NCI-H1048 (cell line): ENCODE measurements around the gene EXOSC2.
A peak's percentile ranks its signal among the peaks of the same experiment; 100 is the strongest.

Source experiments
- DNase-seq: peaks from one replicate; lab custom pipeline; 2025; lab: John Stamatoyannopoulos, UW

EXOSC2 gene, protein sequence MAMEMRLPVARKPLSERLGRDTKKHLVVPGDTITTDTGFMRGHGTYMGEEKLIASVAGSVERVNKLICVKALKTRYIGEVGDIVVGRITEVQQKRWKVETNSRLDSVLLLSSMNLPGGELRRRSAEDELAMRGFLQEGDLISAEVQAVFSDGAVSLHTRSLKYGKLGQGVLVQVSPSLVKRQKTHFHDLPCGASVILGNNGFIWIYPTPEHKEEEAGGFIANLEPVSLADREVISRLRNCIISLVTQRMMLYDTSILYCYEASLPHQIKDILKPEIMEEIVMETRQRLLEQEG

DNA sequence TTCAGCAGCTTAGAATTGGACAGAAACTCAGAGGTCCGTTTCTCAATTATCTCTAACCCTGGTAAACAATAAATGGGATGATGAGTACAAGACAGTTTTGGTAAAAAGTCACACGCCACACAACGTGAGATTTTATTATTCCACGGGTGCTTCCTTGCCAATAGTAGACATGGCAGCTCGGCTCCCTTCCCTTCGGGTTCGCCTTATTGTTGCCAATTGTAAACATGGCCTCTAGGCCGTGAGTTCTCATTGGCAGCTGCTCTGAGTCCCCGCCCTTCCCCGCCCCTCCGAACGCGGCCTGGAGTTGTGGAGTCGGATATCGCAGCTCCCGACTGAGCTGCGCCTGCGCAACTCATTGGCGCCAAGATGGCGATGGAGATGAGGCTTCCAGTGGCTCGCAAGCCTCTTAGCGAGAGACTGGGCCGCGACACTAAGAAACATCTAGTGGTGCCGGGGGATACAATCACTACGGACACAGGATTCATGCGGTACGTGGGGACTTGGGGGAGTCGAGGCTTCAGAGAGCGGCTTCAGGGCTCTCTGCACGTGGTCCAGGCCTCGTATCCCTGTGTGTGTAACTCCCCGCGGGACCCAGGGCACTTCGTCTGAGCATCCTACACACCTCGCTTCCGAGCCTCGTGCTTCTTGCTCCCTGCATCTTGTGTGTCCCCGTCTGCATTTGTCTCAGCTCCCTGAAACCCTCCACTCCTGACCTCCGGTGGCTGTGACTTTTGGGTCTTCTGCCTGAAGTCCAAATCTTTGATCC lies at the start of gene EXOSC2:
Gene EXOSC2, plus strand, starts transcription at position 355 of the 766 bp plus-strand sequence. Its CDS starts 12 bp downstream, at position 367.
- DNase-seq = peak; percentile 96

DNA sequence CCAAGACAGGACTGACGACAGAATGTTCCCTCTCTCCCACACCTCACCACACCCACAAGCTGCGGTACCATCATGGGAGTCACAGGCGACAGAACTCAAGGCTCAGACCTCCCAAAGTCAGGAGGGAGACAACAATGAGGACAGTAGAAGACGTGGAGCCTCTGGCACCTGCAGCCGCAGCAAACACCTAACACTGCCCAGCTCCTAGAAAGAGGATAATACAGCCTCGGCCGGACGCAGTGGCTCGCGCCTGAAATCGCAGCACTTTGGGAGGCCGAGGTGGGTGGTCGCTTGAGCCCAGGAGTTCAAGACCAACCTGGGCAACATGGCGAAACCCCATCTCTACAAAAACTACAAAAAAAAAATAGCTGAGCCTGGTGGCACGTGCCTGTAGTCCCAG lies 42.4 kb upstream of the EXOSC2 start:
- DNase-seq = no peak

DNA sequence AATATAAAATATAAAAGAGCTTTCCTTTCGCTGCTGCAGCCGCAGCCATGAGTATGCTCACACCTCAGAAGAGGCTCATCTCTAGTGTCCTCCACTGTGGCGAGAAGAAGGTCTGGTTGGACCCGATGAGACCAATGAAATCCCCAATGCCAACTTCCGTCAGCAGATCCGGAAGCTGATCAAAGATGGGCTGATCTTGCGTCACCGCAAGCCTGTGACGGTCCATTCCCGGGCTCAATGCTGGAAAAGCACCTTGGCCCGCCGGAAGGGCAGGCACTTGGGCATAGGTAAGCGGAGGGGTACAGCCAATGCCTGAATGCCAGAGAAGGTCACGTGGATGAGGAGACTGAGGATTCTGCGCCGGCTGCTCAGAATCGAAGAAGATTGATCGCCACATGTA lies 41.8 kb upstream of the EXOSC2 start:
- DNase-seq = no peak

DNA sequence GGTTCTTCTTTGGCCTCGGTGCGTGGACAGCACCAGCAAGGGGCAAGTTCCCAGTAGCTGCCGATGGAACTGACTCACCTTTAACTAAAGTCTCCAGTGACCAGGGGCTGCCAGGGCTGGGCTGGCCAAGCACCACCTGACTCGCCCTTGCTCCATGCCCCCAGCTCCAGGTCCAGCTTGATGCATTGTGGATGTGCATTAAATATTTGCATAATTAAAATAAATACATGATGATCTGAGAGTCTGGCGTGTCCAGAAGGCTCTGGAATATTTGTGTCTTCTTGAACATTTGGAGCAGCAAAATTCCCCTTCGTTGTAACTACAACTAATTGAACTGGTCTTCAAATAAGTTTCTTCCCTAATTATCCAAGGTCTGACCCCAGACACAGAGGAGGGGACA lies 38.7 kb upstream of the EXOSC2 start:
- DNase-seq = no peak

DNA sequence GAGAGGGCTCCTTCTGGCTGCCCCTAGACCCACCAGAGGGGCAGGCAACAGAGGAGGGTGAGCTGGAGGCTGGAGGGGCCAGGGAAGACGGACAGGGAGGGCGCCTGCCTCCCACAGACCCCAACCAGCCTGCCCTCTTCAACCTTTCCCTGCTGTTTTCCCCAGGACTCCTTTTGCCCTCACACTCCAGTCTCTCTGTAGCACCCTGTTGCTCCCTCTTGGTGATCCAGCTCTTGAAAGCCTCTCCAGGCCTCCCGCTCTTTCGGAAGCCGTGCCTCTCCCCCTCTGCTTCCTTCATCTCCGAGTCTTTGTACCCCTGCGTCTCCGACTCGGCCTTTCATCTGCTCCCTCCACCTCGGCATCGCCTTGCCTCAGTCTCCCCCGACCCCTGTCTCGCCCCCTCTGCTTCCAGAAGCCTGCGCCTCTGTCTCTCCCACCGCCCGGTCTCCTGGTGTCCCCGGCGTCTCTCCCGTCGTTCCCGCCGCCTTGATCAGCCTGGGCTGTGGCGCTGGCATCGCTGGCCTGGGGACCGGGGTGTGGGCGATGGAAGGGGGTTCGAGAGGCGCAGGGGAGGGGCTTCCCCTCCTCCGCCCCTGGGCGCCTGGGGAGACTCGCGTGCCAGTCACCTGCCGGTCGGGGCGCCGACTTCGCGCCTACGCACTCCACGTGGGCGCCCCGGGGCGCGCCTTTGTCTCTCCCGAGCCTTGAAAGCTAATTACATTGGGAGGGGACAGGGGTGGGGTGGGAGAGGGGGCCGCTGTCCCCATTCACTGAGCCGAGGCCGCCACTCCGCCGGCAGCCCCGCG lies 34.5 kb upstream of the EXOSC2 start:
- no peak for DNase-seq

DNA sequence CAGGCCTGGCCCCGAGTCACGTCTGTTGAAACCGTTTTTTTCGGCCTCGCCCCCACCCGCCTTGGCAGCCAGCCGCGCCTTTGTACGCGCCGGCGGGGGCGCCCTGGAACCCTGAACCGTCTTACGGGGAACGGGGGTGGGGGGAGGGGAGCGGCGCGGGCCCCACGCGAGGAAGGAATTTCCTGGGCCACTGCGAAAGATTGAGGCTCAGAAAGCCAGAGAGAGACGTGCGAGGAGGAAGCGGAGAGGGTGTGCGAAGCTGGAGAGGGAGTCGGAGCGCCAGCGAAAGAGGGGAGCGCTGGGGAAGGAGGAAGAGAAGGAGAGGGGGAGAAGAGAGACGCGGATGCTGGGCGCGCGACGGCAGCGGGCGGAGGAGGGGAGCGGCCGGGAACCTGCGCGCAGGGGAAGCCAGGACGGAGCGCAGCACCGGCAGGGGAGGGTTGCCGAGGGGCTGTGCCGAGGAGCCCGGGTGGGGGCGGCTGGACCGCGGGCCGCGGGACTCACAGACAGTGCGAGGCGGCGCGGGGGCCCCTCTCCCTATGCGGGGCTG lies 33.8 kb upstream of the EXOSC2 start:
- no peak for DNase-seq

DNA sequence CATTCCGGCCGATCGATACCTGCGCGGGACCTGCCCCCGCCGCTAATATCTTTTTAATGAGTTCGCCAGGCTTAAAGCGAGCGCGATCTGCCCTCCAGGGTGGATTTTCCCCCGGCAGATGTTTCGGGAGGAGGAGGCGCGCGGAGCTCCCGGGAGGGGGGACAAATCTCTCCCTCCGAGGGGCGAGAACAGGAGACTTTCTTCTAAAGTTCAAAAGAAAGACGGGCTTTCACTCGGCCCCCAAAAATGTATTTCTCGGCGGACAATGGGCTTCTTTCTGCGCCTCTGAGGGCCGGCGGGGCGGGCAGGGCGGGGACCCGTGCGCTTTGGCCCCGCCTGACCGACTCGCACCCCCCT lies 33.3 kb upstream of the EXOSC2 start:
- no peak for DNase-seq

DNA sequence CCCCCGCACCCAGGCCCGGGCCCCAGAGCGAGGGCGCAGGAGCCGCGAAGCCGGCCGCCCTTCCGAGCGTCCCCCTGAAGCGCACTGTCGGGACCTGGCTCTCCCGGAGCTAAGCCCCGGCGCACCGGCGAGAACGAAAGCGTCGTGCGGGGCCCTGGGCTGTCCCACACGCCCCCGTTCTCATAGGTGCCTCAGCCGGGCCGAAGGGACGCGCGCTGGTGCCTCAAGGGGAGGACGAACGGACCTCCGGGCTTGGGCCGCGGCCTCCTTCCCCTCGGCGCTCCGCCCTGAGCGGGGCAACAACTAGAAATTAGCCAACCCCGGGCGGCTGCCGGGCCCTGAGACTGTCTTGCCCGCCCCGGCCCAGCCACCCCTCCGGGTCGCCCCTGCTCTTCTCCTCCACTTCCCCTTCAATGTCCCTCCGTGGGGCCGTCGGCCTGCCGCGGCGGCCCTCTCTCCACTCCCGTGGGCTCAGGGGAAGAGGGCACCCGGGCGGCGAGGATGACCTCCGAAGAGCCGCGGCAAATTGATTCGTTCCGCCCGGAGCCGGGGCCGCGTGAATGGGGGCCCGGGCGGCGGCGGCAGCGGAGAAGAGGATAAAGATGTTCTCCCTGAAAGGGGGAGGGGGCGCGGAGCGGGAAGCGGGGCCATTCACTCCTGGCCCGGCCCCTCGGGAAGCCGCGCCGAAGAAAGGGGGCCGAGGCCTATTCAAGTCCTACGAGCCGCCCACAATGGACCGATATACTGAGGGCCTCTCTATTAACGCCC lies 32.7 kb upstream of the EXOSC2 start:
- DNase-seq = no peak

DNA sequence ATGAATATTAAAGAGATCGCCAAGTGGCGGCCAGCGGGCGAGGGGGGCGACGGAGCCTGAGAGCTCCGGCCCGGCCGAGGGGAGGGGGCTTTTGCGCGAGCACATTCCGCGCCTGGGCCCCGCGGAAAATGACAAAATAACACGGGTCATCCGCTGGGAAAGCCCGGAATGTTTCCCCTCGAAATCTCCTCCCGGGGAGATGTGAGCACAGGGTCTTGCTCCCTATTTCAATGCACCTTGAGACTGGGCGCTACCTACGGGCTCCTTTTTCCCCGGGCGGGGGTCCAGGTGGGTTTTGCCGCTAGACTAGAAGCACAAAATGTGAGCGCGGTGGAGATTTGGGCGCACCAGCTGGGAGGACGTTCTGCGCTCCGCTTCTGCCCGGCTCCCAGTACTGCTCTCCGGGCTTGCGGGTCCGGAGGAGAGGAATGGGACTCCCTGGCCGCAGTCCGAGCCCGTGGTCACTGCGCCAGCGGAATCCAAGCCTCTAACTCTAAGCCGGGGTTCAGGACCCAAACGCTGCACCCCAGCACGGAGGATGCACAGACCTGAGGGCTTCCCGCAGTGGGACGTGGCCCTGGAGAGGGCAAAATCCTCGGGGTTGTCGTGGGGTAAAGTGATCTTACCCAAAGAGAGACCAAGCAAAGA lies 32.0 kb upstream of the EXOSC2 start:
- no peak for DNase-seq

DNA sequence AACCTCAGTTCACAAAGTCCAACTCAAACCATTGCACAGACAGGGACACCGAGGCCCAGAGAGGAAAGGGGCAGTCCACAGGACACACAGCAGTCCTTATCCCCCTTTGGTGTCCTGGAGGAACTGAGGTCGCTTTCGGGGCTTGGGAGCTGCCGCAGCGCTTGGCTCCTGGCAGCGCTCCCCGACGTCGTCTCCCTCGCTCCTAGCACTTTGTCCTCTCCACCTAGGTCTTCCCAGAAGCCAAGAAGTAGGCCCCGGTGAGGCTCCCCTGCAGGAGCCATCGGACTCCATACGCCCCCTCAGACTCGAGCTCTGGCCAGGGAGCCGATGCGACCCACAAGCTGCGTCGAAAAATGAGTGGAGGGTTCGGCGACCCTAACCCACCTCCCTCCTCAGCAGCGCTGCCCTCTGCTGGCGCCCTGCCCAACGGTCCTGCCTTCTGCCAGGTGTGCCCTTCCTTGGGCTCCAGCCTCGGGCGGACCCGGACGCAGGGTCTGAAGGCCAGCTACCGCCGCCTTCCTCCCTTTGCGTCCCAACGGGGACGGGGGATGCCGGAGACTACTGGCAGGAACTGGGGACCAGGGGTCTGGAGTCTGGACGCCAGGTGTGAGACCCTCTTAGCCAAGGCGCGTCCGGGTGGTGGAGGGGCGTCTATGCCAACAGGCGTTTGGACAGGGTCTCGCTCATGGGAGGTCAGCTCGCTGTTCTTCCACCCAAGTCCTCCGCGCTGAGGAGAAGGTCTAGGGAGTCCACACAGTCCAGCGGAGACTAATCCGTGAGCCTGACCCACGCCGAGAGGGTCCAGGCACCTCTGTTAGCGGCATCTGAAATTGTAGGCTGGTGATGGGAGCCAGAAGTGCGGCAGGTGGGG lies 31.2 kb upstream of the EXOSC2 start:
- DNase-seq = no peak

DNA sequence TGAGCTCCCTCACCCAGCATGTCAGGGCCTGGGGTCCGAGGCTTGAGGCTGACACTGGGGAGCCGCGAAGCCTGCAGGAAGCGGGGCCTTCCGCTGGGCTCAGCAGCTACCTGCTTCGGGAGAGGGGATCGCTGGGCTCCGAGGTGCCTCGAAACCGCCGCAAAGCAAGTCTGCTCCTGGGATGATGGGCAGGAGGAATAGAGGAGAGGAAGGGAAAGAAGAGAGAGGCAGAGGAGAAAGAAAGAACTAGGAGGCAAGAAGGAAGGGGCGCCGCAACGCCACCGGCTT lies 30.7 kb upstream of the EXOSC2 start:
- no peak for DNase-seq

DNA sequence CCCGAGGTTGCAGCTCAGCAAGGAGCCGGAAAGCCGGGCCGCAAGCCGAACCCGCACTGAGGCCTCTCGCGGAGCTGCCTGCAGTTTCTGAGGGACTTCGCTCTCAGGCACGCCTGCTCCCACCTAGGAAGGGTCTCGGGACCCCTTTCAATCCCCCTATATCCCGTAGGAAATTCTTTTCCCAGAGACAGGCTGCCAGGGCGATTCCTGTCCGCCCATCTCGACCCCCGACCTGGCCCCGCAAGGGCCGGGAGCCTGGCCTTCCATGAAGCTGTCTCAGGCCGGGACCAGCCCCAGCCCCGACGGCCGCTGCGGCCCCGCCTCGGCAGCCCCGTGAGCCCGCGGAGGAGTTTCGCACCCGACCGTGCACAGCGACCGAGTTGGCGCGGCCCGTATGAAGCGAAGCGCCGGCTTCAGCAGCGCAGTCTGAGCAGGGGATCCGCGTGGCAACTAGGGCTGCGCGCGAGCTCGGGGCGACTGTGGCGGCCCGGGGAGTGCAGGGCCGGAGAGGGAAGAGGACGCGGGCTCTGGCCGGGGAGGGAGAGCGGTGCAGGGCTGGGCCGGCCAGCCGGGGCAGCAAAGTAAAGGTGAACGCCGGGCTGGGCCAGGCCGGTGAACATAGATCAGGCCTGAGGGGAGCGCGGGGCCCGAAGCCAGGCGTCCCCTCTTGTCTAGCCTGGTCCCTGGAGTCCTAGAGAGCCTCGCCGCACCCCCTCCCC lies 30.2 kb upstream of the EXOSC2 start:
- DNase-seq = no peak

DNA sequence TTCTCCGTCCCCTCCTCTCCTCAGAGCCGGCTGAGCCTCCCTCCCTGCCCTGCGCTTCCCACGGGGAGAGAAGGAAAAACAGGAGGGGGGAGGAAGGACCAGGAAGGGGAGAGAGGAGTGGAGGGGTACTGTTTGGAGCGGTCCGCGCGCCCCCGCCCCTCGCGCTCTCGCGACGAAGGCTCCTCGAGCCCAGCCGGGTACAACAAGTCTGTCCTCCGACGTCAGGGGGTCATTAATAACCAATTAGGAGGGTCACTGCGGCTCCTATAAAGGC lies 29.7 kb upstream of the EXOSC2 start:
- no peak for DNase-seq

DNA sequence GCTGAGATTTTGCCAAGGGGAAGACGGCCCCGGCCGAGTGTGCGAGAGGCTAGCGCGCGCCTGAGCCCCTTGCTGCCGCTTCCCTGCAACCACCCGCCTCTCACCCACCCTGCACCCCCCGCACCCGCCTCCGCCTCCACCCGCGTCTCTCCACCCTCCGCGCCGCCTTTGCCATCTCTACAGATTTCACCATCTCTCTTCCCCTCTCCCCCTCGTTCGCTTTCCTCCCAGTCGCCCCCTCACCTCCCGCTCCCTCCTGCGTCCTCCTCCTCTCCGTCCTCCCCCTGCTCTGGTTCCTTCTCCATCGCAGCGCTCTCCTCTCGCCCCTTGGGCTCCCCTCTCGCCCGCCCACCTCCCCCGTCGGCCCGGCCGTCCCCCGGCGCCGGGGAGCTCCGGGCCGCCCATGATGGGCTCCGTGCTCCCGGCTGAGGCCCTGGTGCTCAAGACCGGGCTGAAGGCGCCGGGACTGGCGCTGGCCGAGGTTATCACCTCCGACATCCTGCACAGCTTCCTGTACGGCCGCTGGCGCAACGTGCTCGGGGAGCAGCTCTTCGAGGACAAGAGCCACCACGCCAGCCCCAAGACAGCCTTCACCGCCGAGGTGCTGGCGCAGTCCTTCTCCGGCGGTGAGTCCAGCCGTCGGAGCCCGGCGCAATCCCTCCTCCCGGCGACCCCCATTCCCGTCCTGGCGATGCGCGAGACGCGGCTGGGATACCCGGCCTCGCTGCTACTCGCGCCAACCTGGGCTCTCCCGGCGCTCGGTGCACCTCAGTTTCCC lies 29.1 kb upstream of the EXOSC2 start, which contains the start of gene PRDM12:
Gene PRDM12, plus strand, starts transcription at position 344 of the 778 bp plus-strand sequence. Its CDS starts 60 bp downstream, at position 404.
- DNase-seq = no peak

DNA sequence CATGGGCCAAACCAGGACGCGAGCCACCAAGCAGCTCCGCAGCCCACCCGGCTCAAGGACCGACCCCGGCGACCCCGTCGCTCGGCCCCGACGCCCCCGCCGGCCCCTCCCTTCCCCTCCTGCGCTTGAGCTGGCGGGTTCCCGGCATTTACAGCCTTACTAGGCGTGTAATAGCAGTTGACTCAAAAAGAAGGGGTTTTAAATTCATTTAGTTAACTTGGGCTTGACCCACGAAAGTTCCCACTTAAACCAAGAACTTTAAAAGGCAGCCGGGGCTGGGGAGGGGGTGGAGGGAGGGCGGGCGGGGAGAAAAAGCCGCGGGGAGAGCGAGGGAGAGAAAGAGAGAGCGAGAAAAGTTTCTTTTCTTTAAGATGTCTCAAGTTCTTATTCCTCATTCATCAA lies 28.6 kb upstream of the EXOSC2 start:
- DNase-seq = no peak

DNA sequence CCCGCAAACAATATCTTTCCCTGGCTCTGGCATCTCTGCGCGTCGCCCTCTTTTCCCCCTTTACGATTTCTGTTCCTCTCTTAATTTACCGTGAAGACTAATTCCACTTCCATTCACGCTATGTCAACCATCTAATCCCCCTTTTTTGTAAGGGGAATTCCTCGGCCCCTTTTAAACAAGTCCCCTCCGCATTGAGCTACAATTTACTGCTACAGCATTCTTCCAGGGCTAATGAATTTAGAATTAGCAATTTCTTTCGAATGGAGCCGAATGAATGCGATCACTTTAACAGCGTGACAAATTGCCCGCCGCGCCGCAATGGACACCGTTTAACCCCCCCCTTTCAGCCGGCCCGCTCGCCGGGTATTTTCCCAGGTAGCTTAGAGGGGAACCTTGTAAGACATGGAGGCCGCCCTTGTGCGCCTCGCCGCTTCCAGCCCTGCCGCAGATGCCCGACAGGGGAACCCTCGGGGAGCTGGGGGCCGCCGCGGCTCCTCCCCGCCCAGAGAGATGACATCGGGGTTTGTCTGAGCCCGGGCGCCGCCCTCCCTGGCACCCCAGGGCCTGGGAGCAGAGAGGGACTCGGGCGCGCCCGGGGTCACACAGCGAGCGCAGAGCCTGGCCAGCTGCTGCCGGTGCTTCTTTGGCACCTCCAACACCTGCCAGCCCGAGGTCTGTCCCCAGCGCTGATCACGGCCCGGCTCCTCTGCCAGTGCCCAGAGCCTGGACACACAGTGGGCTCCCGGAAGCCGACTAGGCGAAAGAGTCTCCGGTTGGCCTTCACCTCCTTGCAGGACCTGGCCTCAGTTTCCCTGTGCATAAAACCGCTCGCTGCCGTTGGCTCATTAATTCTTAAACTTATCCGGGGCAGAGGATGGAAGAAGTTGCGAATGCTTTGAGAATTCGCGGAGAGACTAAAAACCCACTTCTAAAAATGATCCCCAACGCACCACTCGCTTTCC lies 27.9 kb upstream of the EXOSC2 start:
- DNase-seq = no peak

DNA sequence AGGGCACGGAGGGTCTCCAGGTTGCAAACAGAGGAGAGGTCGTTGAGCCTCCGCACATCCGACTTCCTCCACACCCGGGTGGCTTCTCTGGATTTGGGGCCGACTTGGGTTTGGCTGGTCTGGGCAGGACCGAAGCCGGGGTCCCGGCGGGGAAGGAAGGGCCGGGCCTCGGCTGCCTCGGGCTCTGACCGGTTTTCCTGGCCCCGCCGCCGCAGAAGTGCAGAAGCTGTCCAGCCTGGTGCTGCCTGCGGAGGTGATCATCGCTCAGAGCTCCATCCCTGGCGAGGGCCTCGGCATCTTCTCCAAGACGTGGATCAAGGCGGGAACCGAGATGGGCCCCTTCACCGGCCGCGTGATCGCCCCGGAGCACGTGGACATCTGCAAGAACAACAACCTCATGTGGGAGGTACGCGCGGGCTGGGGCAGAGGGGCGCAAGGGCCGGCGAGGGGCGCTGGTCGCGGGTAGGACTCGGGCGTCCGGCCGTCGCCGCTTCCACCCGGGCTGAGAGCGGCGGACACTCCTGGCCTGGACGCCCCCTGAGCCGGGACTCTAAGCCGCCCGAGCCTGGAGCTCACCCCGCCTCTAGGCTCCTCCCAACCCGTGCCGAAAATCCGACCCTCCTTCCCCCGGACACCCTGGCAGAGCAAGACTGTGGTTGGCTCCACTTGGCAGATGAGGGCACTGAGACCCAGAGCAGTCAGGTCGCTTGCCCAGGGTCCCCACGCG lies 27.0 kb upstream of the EXOSC2 start:
- DNase-seq = no peak

DNA sequence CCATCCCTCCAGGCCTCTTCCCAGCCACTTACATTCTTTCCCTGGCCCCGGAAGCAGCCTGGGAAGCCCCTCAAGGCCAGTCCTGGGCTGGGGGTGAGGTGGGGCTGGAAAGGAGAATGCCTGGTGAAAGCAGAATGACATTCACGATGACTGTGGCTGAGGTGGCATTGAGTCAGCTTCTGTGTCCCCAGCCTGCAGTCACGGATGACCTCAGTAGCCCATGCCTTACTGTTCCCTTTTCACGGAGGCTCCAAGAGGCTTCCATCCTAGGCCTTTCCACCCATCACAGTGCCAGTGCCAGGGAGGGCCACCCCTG lies 26.5 kb upstream of the EXOSC2 start:
- DNase-seq = no peak
